ENCODE results near the gene MAB21L2. TPM values are rescaled to one million over a fixed set of nuclear protein-coding genes. Genes with fewer than 3 reads are reported as not detected.

Gene MAB21L2
- polyA plus RNA-seq, 1 donor from 2014 or later: 1.6 TPM

- Histone ChIP-seq H3K27ac (ENCODE audit: low read length) (no peak overlapping the region), H3K27me3 (ENCODE audit: insufficient read depth, low read depth, low read length) (peaks cover 7% of the 10 kb centered on the region), H4K20me1 (ENCODE audit: insufficient read depth) (no peaks in the 10 kb centered on the region), H3K9ac (ENCODE audit: low read length) (no peak overlapping the region), H3K79me2 (replicated peaks; ENCODE audit: insufficient read depth, low read length) (no peaks in the 10 kb centered on the region), H3K9me3 (ENCODE audit: low read length) (no peaks in the 10 kb centered on the region), H2AFZ (ENCODE audit: low read depth, low read length) (no peak overlapping the region), H3K9me2 (ENCODE audit: insufficient read depth, low read length) (no peaks in the 10 kb centered on the region), H3F3A (ENCODE audit: insufficient read depth, low read length, poor library complexity, severe bottlenecking) (no peaks in the 10 kb centered on the region), H3K4me2 (ENCODE audit: low read length) (no peak overlapping the region), H3K36me3 (ENCODE audit: insufficient read depth, low read length) (no peaks in the 10 kb centered on the region), H3K4me3 (ENCODE audit: low read length) (no peak overlapping the region)
- TF ChIP-seq POLR2AphosphoS5 (IDR thresholded peaks at IDR 0.05) (no peak), RAD21 (conservative IDR thresholded peaks at IDR 0.05) (no peak), EP300 (conservative IDR thresholded peaks at IDR 0.05; ENCODE audit: poor library complexity, severe bottlenecking) (no peak), EZH2 (IDR thresholded peaks at IDR 0.05; ENCODE audit: borderline replicate concordance, insufficient read depth, low read length, poor library complexity, severe bottlenecking) (no peak), TAF1 (IDR thresholded peaks at IDR 0.05; ENCODE audit: low read depth) (no peak), CTCF (IDR thresholded peaks at IDR 0.05; ENCODE audit: poor library complexity, severe bottlenecking) (no peak), SMC3 (conservative IDR thresholded peaks at IDR 0.05; ENCODE audit: poor library complexity) (no peak), MXI1 (conservative IDR thresholded peaks at IDR 0.05; ENCODE audit: poor library complexity, severe bottlenecking) (no peak)
- TF ChIP-seq, protein P1, sequence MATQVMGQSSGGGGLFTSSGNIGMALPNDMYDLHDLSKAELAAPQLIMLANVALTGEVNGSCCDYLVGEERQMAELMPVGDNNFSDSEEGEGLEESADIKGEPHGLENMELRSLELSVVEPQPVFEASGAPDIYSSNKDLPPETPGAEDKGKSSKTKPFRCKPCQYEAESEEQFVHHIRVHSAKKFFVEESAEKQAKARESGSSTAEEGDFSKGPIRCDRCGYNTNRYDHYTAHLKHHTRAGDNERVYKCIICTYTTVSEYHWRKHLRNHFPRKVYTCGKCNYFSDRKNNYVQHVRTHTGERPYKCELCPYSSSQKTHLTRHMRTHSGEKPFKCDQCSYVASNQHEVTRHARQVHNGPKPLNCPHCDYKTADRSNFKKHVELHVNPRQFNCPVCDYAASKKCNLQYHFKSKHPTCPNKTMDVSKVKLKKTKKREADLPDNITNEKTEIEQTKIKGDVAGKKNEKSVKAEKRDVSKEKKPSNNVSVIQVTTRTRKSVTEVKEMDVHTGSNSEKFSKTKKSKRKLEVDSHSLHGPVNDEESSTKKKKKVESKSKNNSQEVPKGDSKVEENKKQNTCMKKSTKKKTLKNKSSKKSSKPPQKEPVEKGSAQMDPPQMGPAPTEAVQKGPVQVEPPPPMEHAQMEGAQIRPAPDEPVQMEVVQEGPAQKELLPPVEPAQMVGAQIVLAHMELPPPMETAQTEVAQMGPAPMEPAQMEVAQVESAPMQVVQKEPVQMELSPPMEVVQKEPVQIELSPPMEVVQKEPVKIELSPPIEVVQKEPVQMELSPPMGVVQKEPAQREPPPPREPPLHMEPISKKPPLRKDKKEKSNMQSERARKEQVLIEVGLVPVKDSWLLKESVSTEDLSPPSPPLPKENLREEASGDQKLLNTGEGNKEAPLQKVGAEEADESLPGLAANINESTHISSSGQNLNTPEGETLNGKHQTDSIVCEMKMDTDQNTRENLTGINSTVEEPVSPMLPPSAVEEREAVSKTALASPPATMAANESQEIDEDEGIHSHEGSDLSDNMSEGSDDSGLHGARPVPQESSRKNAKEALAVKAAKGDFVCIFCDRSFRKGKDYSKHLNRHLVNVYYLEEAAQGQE (IDR thresholded peaks at IDR 0.05; ENCODE audit: borderline replicate concordance): no peak
Observed at GRCh38 chr4:150567070-150567469, 14.9 kb upstream of the MAB21L2 start.

DNA sequence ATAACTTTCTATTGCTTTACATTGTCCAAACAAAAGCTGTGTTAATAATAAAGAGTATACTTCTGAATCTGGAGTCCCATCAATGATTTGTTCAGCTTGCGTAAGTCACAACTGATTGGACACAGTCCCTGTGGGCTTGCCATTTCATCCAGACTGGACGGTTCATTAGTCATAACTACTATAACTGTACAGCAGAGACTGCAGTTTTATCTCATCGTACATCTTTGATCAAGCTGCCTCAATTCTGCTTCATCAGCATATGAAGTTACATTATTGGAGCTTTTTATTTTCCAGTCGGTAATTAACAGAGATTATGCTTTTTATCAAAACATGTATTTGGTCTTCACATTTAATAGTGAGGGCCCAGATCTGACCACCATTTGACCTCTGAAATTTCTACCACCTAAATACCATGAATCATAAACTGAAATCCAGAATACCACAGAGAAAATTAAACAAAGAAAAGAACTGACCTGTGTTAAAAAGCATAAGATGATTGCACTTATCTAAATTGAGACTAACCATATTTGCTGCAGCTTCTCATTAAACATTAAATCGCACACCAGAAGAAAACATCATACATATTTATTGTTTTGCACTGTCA lies 12.5 kb upstream of the MAB21L2 start:
- H3K4me2 ChIP-seq (ENCODE audit: low read length): no peak overlapping the region
- H3K9me3 ChIP-seq (ENCODE audit: low read length): no peaks in the 10 kb centered on the region
- no peaks in the 10 kb centered on the region for H3K79me2 ChIP-seq (replicated peaks; ENCODE audit: insufficient read depth, low read length)
- H3K36me3 ChIP-seq (ENCODE audit: insufficient read depth, low read length): no peaks in the 10 kb centered on the region
- no peak overlapping the region for H3K4me3 ChIP-seq (ENCODE audit: low read length)
- no peaks in the 10 kb centered on the region for H3F3A ChIP-seq (ENCODE audit: insufficient read depth, low read length, poor library complexity, severe bottlenecking)
- no peak overlapping the region for H3K27ac ChIP-seq (ENCODE audit: low read length)
- H3K9me2 ChIP-seq (ENCODE audit: insufficient read depth, low read length): no peaks in the 10 kb centered on the region
- H4K20me1 ChIP-seq (ENCODE audit: insufficient read depth): no peaks in the 10 kb centered on the region
- peaks cover 27% of the 10 kb centered on the region for H3K27me3 ChIP-seq (ENCODE audit: insufficient read depth, low read depth, low read length)
- no peak overlapping the region for H3K9ac ChIP-seq (ENCODE audit: low read length)
- TF ChIP-seq TAF1 (IDR thresholded peaks at IDR 0.05; ENCODE audit: low read depth): no peak
- no peak for TF ChIP-seq RAD21 (conservative IDR thresholded peaks at IDR 0.05)
- TF ChIP-seq SMC3 (conservative IDR thresholded peaks at IDR 0.05; ENCODE audit: poor library complexity): no peak
- no peak for TF ChIP-seq EZH2 (IDR thresholded peaks at IDR 0.05; ENCODE audit: borderline replicate concordance, insufficient read depth, low read length, poor library complexity, severe bottlenecking)
- no peak for TF ChIP-seq EP300 (conservative IDR thresholded peaks at IDR 0.05; ENCODE audit: poor library complexity, severe bottlenecking)
- TF ChIP-seq, protein P1 (IDR thresholded peaks at IDR 0.05; ENCODE audit: borderline replicate concordance): no peak
- TF ChIP-seq POLR2AphosphoS5 (IDR thresholded peaks at IDR 0.05): no peak
- no peak for TF ChIP-seq MXI1 (conservative IDR thresholded peaks at IDR 0.05; ENCODE audit: poor library complexity, severe bottlenecking)
- no peak for TF ChIP-seq CTCF (IDR thresholded peaks at IDR 0.05; ENCODE audit: poor library complexity, severe bottlenecking)
- no peak overlapping the region for H2AFZ ChIP-seq (ENCODE audit: low read depth, low read length)

Measured in neural cell (in vitro differentiated cells).